ENCODE data around the gene POU6F2.

GRCh38 chr7:39249635-39250152 is 272.0 kb downstream of the POU6F2 start:
- TF ChIP-seq CTCF (IDR thresholded peaks at IDR 0.05) (no peak), POLR2A (IDR thresholded peaks at IDR 0.05) (no peak)
